ENCODE data around the gene ZNF14. TPM values are rescaled to one million over a fixed set of nuclear protein-coding genes. Genes with fewer than 3 reads are reported as not detected.

ZNF14 gene
- total and polyA plus RNA-seq, 2 of the 13 experiments (the other 11 are each of a cell fraction or from before 2014, with no cell fraction given), result 1.9 to 6.2 TPM

- Histone ChIP-seq H4K20me1 (ENCODE audit: insufficient read depth, low read length) (no peaks in the 10 kb centered on the region), H3K4me1 (ENCODE audit: insufficient read depth, low read length) (0 out of 2 replicates have a peak, but pooled peaks cover 5% of the 10 kb centered on the region), H3K27me3 (ENCODE audit: control insufficient read depth in 1 of 2, insufficient read depth in 2 of 2, low read length in 2 of 2) (peaks cover 7 to 40% of the 10 kb centered on the region in 2 experiments; a peak in 4 of 5 replicates), H3K4me3 (replicated peaks in 1 of 3; ENCODE audit: insufficient read depth in 1 of 3, low read depth in 2 of 3, low read length in 3 of 3) (no peak overlapping the region), H3K9ac (ENCODE audit: insufficient read depth, low read depth, low read length) (no peak overlapping the region), H3K4me2 (ENCODE audit: low read depth, low read length) (no peak overlapping the region), H2AFZ (ENCODE audit: low read length) (no peak overlapping the region), H3K9me3 (ENCODE audit: low read length) (no peaks in the 10 kb centered on the region), H3K79me2 (ENCODE audit: insufficient read depth, low read length) (no peaks in the 10 kb centered on the region), H3K27ac (ENCODE audit: extremely low read length, insufficient read depth, low read length) (no peak overlapping the region), H3K36me3 (replicated peaks in 1 of 2; ENCODE audit: control insufficient read depth in 1 of 2, insufficient read depth in 2 of 2, low read length in 2 of 2) (no peaks in the 10 kb centered on the region)
- POLR2A ChIA-PET, result no interaction called here
- in situ Hi-C loops (cut with HindIII; ENCODE audit: extremely low pct_ligation_motif_present, low pct_unique_long_range_greater_than_20kb), result no loop called here
- FAIRE-seq (no peak), DNase-seq (ENCODE audit: low spot score) (no peak), ATAC-seq (no peak)
- intact Hi-C loops (cut with micrococcal nuclease; ENCODE audit: unreplicated experiment), result no loop called here
- TF ChIP-seq GATAD2A (CRISPR knock-in tag; IDR thresholded peaks at IDR 0.05) (no peak), MTA1 (CRISPR knock-in tag; IDR thresholded peaks at IDR 0.05; ENCODE audit: borderline replicate concordance) (no peak), FOXJ3 (CRISPR knock-in tag; IDR thresholded peaks at IDR 0.05; ENCODE audit: borderline replicate concordance) (no peak), ZBTB37 (CRISPR knock-in tag; IDR thresholded peaks at IDR 0.05) (no peak), STAG1 (CRISPR knock-in tag; IDR thresholded peaks at IDR 0.05) (no peak), SATB2 (CRISPR knock-in tag; IDR thresholded peaks at IDR 0.05) (no peak), ZNF329 (CRISPR knock-in tag; IDR thresholded peaks at IDR 0.05; ENCODE audit: low read depth) (no peak), ZNF598 (CRISPR knock-in tag; IDR thresholded peaks at IDR 0.05; ENCODE audit: borderline replicate concordance) (no peak), TRAFD1 (CRISPR knock-in tag; IDR thresholded peaks at IDR 0.05; ENCODE audit: borderline replicate concordance) (no peak), POLR2G (IDR thresholded peaks at IDR 0.05; ENCODE audit: low read depth, low read length) (no peak), ZBTB7A (CRISPR knock-in tag; IDR thresholded peaks at IDR 0.05) (no peak), KLF11 (CRISPR knock-in tag; IDR thresholded peaks at IDR 0.05) (no peak), ZNF597 (CRISPR knock-in tag; IDR thresholded peaks at IDR 0.05) (no peak), BHLHE40 (IDR thresholded peaks at IDR 0.05; ENCODE audit: low read length) (no peak), NFKBIZ (CRISPR knock-in tag; IDR thresholded peaks at IDR 0.05) (no peak), ZNF567 (CRISPR knock-in tag; IDR thresholded peaks at IDR 0.05; ENCODE audit: borderline replicate concordance) (no peak)
- BruUV-seq (replicated peaks), result no TSS peak
- WGBS (ENCODE audit: low lambda C conversion rate), result 14% methylated on average over 5 of the region's 9 CpGs
- CTCF ChIA-PET (ENCODE audit: low intra/inter-chr PET ratio, low total read pairs), result no interaction called here
Measured at GRCh38 chr19:19748249-19748938, 15.5 kb upstream of the ZNF14 start.
